ENCODE results near the gene GFM1.

GFM1 gene

DNA sequence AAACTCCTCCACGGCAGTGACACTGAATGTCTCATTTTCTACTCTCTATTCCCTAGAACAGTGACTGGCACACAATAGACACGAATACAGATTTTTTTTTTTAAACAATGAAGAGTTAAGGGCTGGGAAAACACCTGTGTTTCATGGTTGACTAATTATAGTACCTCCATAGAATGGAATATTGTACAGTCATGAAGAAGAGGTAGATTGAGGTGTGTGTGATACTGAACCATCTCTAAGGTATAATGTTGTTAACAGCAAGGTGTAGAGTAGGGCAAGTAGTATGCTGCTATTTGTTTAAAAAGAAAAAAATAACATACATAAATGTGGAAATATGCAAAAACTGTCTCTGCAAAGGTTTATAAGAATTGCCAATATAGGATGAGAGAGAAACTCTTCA, 93.1 kb downstream of the GFM1 start:
- Histone ChIP-seq H3K27me3 (ENCODE audit: control insufficient read depth, insufficient read depth, low read length) (peaks cover 2% of the 10 kb centered on the region; the same call in 1 of the 2 replicates), H3K36me3 (ENCODE audit: control insufficient read depth, insufficient read depth, low read length) (no peaks in the 10 kb centered on the region; the same call in 1 of the 2 replicates), H3K27ac (ENCODE audit: low read length) (no peak overlapping the region), H3K9me3 (ENCODE audit: control insufficient read depth, insufficient read depth, low read length) (no peaks in the 10 kb centered on the region), H3K4me3 (ENCODE audit: low read length) (no peak overlapping the region), H3K4me1 (ENCODE audit: control insufficient read depth, insufficient read depth, low read length) (no peaks in the 10 kb centered on the region)
- no peak for DNase-seq (ENCODE audit: low read depth, low spot score)
- no CpG with 5 or more reads among the region's 2 CpGs for WGBS (ENCODE audit: insufficient coverage, insufficient read length)

- no peak overlapping the region for H3K27ac ChIP-seq (ENCODE audit: low read length)
- H3K4me3 ChIP-seq (ENCODE audit: low read length) = no peak overlapping the region
- no peaks in the 10 kb centered on the region for H3K4me1 ChIP-seq (ENCODE audit: control insufficient read depth, insufficient read depth, low read length)
- no peak for DNase-seq (ENCODE audit: low read depth, low spot score)
- H3K36me3 ChIP-seq (ENCODE audit: control insufficient read depth, insufficient read depth, low read length) = no peaks in the 10 kb centered on the region
- H3K9me3 ChIP-seq (ENCODE audit: control insufficient read depth, insufficient read depth, low read length) = no peaks in the 10 kb centered on the region
- no CpG with 5 or more reads among the region's 9 CpGs for WGBS (ENCODE audit: insufficient coverage, insufficient read length)
- no peaks in the 10 kb centered on the region; the same call in 1 of the 2 replicates for H3K27me3 ChIP-seq (ENCODE audit: control insufficient read depth, insufficient read depth, low read length)
These were observed 93.8 kb downstream of the GFM1 start for GRCh38 chr3:158737976-158738615.

- Histone ChIP-seq H3K27me3 (ENCODE audit: control insufficient read depth, insufficient read depth, low read length) (no peaks in the 10 kb centered on the region; the same call in 1 of the 2 replicates), H3K36me3 (ENCODE audit: control insufficient read depth, insufficient read depth, low read length) (no peaks in the 10 kb centered on the region), H3K9me3 (ENCODE audit: control insufficient read depth, insufficient read depth, low read length) (no peaks in the 10 kb centered on the region), H3K4me3 (ENCODE audit: low read length) (no peak overlapping the region), H3K4me1 (ENCODE audit: control insufficient read depth, insufficient read depth, low read length) (no peaks in the 10 kb centered on the region), H3K27ac (ENCODE audit: low read length) (no peak overlapping the region)
- DNase-seq (ENCODE audit: low read depth, low spot score) = no peak
- WGBS (ENCODE audit: insufficient coverage, insufficient read length) = no CpG with 5 or more reads among the region's 6 CpGs
These were observed 94.3 kb downstream of the GFM1 start for GRCh38 chr3:158738653-158739052.

GRCh38 chr3:158739078-158739477, 94.8 kb downstream of the GFM1 start:
- Histone ChIP-seq H3K27me3 (ENCODE audit: control insufficient read depth, insufficient read depth, low read length) (no peaks in the 10 kb centered on the region), H3K36me3 (ENCODE audit: control insufficient read depth, insufficient read depth, low read length) (no peaks in the 10 kb centered on the region), H3K9me3 (ENCODE audit: control insufficient read depth, insufficient read depth, low read length) (no peaks in the 10 kb centered on the region), H3K4me3 (ENCODE audit: low read length) (no peak overlapping the region), H3K27ac (ENCODE audit: low read length) (no peak overlapping the region), H3K4me1 (ENCODE audit: control insufficient read depth, insufficient read depth, low read length) (no peaks in the 10 kb centered on the region)
- no CpG with 5 or more reads among the region's 4 CpGs for WGBS (ENCODE audit: insufficient coverage, insufficient read length)
- no peak for DNase-seq (ENCODE audit: low read depth, low spot score)

DNA sequence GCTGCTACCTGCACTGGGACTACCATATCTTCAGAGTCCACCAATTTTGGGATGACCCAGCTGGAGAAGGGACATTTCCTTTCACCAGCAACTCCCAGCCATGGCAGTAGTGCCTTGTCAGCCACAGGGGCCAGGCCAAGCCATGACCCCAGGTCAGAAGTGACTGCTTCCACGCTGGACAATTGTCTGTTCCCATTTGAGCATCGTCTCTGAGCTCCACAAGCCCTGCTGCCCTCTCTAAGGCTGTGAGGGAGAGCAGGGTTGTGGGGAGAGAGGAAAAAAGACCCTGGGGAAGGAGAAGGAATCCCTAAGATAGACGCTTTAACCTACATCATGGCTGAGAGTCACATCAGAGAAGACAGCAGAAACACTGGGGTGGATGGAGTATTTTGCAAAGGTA, 95.3 kb downstream of the GFM1 start:
- Histone ChIP-seq H3K27me3 (ENCODE audit: control insufficient read depth, insufficient read depth, low read length) (no peaks in the 10 kb centered on the region), H3K4me1 (ENCODE audit: control insufficient read depth, insufficient read depth, low read length) (no peaks in the 10 kb centered on the region), H3K36me3 (ENCODE audit: control insufficient read depth, insufficient read depth, low read length) (no peaks in the 10 kb centered on the region), H3K27ac (ENCODE audit: low read length) (no peak overlapping the region), H3K4me3 (ENCODE audit: low read length) (no peak overlapping the region), H3K9me3 (ENCODE audit: control insufficient read depth, insufficient read depth, low read length) (no peaks in the 10 kb centered on the region)
- WGBS (ENCODE audit: insufficient coverage, insufficient read length) = no CpG with 5 or more reads among the region's 3 CpGs
- DNase-seq (ENCODE audit: low read depth, low spot score) = no peak

All from iPS DF 6.9 (cell line).